H1 (cell line): Measurements from ENCODE around the gene PHC3. TPM values are rescaled to one million over a fixed set of nuclear protein-coding genes. Genes with fewer than 3 reads are reported as not detected.
A peak's percentile ranks its signal among the peaks of the same experiment; 100 is the strongest.

Source experiments
- ASH2L ChIP-seq: fragments of 200-600, 300-600 bp; sonication (generic); IDR thresholded peaks from one replicate; pipeline ENCODE4 v1.7.1; 2017; ENCODE audit warnings: low read length
- BRCA1 ChIP-seq: IDR thresholded peaks from 2 replicates; pipeline ENCODE4 v1.6.1; 2012; ENCODE audit warnings: low read depth, low read length, improper control_type of control experiment
- CHD2 ChIP-seq: IDR thresholded peaks from 2 replicates; pipeline ENCODE4 v1.6.1; 2012; ENCODE audit warnings: low read length, improper control_type of control experiment
- CREB1 ChIP-seq: IDR thresholded peaks from 2 replicates; pipeline ENCODE4 v1.6.1; 2012; ENCODE audit warnings: inconsistent platforms
- CTCF ChIP-seq, 3 experiments: IDR thresholded peaks; 1 replicate in 2 of 3; 2 replicates in 1 of 3; pipeline versions ENCODE4 v1.5.1 to v1.6.1; 2011; ENCODE audit warnings: low read length in 3 of 3, mild to moderate bottlenecking in 3 of 3, inconsistent platforms in 2 of 3, low read depth in 1 of 3, moderate library complexity in 1 of 3; ENCODE audit not compliant: insufficient read depth in 1 of 3; ENCODE audit errors: control extremely low read depth in 1 of 3
- EP300 ChIP-seq, 2 experiments: IDR thresholded peaks; 1 replicate in 1 of 2; 2 replicates in 1 of 2; pipeline ENCODE4 v1.6.1; 2011 to 2012; ENCODE audit warnings: low read depth in 2 of 2, low read length in 2 of 2, mild to moderate bottlenecking in 2 of 2, borderline replicate concordance in 1 of 2, inconsistent platforms in 1 of 2, moderate library complexity in 1 of 2
- GTF2F1 ChIP-seq: IDR thresholded peaks from 2 replicates; pipeline ENCODE4 v1.6.1; 2012; ENCODE audit warnings: low read depth, low read length, improper control_type of control experiment, borderline replicate concordance
- HDAC2 ChIP-seq, 2 experiments: fragments of 300-600 bp in 1 of 2; sonication (generic) in 1 of 2; IDR thresholded peaks; 2 replicates each; pipeline ENCODE4 v1.6.1; 2011 to 2012; ENCODE audit warnings: low read depth in 2 of 2, low read length in 2 of 2, mild to moderate bottlenecking in 2 of 2, moderate library complexity in 2 of 2, borderline replicate concordance in 1 of 2, inconsistent platforms in 1 of 2
- HDAC6 ChIP-seq: IDR thresholded peaks from one replicate; pipeline ENCODE4 v1.7.1; 2012; ENCODE audit warnings: low read depth, mild to moderate bottlenecking, inconsistent platforms, low read length, moderate library complexity
- PHF8 ChIP-seq: fragments of 200-600 bp; sonication (generic); conservative IDR thresholded peaks from 2 replicates; pipeline ENCODE4 v1.7.1; 2012; ENCODE audit warnings: low read depth, mild to moderate bottlenecking, inconsistent platforms, low read length, moderate library complexity
- POLR2A ChIP-seq, 2 experiments: IDR thresholded peaks; 1 replicate in 1 of 2; 2 replicates in 1 of 2; pipeline ENCODE4 v1.6.1; 2011; ENCODE audit warnings: low read depth in 2 of 2, low read length in 2 of 2, mild to moderate bottlenecking in 2 of 2; ENCODE audit errors: control extremely low read depth in 1 of 2
- RBBP5 ChIP-seq: IDR thresholded peaks from 2 replicates; pipeline ENCODE4 v1.7.1; 2012; ENCODE audit warnings: low read depth, mild to moderate bottlenecking, inconsistent platforms, low read length, moderate library complexity, borderline replicate concordance
- RNF2 ChIP-seq: fragments of 200-900, 300-1000 bp; sonication (generic); IDR thresholded peaks from 2 replicates; pipeline ENCODE4 v1.7.1; 2016; ENCODE audit warnings: borderline replicate concordance, low read depth, mild to moderate bottlenecking, antibody characterized with exemption, low read length; ENCODE audit not compliant: poor library complexity, severe bottlenecking; ENCODE audit errors: missing control alignments
- SIN3A ChIP-seq, 2 experiments: IDR thresholded peaks in 1 of 2; conservative IDR thresholded peaks in 1 of 2; 2 replicates each; pipeline ENCODE4 v1.6.1; 2011 to 2012; ENCODE audit warnings: low read length in 2 of 2, improper control_type of control experiment in 1 of 2, low read depth in 1 of 2, mild to moderate bottlenecking in 1 of 2
- TAF7 ChIP-seq: optimal IDR thresholded peaks from 2 replicates; pipeline ENCODE3; 2011; ENCODE audit warnings: low read depth, mild to moderate bottlenecking, inconsistent platforms, low read length, moderate library complexity, borderline replicate concordance
- TCF12 ChIP-seq: IDR thresholded peaks from 2 replicates; pipeline ENCODE4 v1.6.1; 2011; ENCODE audit warnings: low read depth, mild to moderate bottlenecking, low read length
- USF2 ChIP-seq: IDR thresholded peaks from 2 replicates; pipeline ENCODE4 v1.6.1; 2011; ENCODE audit warnings: low read length, improper control_type of control experiment
- YY1 ChIP-seq: IDR thresholded peaks from 2 replicates; pipeline ENCODE4 v1.6.1; 2011; ENCODE audit warnings: low read depth, mild to moderate bottlenecking, low read length
- polyA plus RNA-seq, 7 experiments: library from polyadenylated mRNA; depleted of rRNA in 3 of 7; stranded (reverse) in 5 of 7; unstranded in 2 of 7; fragments of >200 nt in 5 of 7; fragments of 200-250 nt in 2 of 7; gene quantifications; 1 replicate in 5 of 7; 2 replicates in 1 of 7; 4 replicates in 1 of 7; pipeline versions ENCODE4 v1.2.1 to v1.2.3, GENCODE V29; 2011 to 2013; ENCODE audit warnings: missing spikeins in 2 of 7, mixed read lengths in 2 of 7
- total RNA-seq: library from RNA; stranded (reverse); fragmentation: NEBNext Ultra II Directional; extraction: Animal tissue kit (Norgen Biotek cat#: 25700); gene quantifications from 2 replicates; pipeline ENCODE4 v1.2.1, GENCODE V29; 2021

Gene PHC3
- total and polyA plus RNA-seq, 2 of the 8 experiments (the other 6 are each of a cell fraction or from before 2014, with no cell fraction given): 26.4 to 29.2 TPM

GRCh38 chr3:170222647-170223541 is 41.4 kb upstream of the PHC3 start (continued):
- TF ChIP-seq YY1: no peak
- no peak for TF ChIP-seq HDAC6
- peak; percentile 25 for TF ChIP-seq ASH2L
- TF ChIP-seq CHD2: no peak
- TF ChIP-seq BRCA1: no peak
- peak; percentile 45; the same call in 1 of the 2 replicates for TF ChIP-seq PHF8
- no peak for TF ChIP-seq GTF2F1
- peak in 1 of 2 experiments; percentile 26; a peak in 1 of 3 replicates for TF ChIP-seq POLR2A (IDR thresholded peaks at IDR 0.05; ENCODE audit: control extremely low read depth in 1 of 2, low read depth in 2 of 2, low read length in 2 of 2)
- peak; percentile 44; the same call in 1 of the 2 replicates for TF ChIP-seq RBBP5
- no peak for TF ChIP-seq RNF2
- no peak for TF ChIP-seq TCF12
- TF ChIP-seq HDAC2 (IDR thresholded peaks at IDR 0.05; ENCODE audit: borderline replicate concordance in 1 of 2, low read depth in 2 of 2, low read length in 2 of 2): no peak
- TF ChIP-seq USF2: no peak
- no peak for TF ChIP-seq CTCF (IDR thresholded peaks at IDR 0.05; ENCODE audit: control extremely low read depth in 1 of 3, insufficient read depth in 1 of 3, low read depth in 1 of 3, low read length in 3 of 3)
- TF ChIP-seq SIN3A (conservative IDR thresholded peaks at IDR 0.05 in 1 of 2, IDR thresholded peaks at IDR 0.05 in 1 of 2; ENCODE audit: low read depth in 1 of 2, low read length in 2 of 2): no peak; a peak in 1 of 4 replicates
- TF ChIP-seq CREB1: no peak; the same call in 1 of the 2 replicates
- TF ChIP-seq EP300 (IDR thresholded peaks at IDR 0.05; ENCODE audit: borderline replicate concordance in 1 of 2, low read depth in 2 of 2, low read length in 2 of 2): no peak
- no peak for TF ChIP-seq TAF7
